Hepatocyte (in vitro differentiated cells): ENCODE results near the gene SAMD11. TPM values are rescaled to one million over a fixed set of nuclear protein-coding genes. Genes with fewer than 3 reads are reported as not detected.
A peak's percentile ranks its signal among the peaks of the same experiment; 100 is the strongest.

Source experiments
- DNase-seq: peaks from one replicate; pipeline ENCODE4 v3.0.0-alpha.2; 2016; ENCODE audit warnings: low spot score
- H2AFZ ChIP-seq: fragments of 200-600 bp; sonication (generic); 2 replicates; pipeline ENCODE4 v1.6.0; 2016; ENCODE audit warnings: antibody characterized with exemption, mild to moderate bottlenecking
- H3K27ac ChIP-seq: fragments of 200-600 bp; sonication (generic); 2 replicates; pipeline ENCODE4 v1.5.1; 2016; ENCODE audit warnings: mild to moderate bottlenecking
- H3K27me3 ChIP-seq: fragments of 200-600 bp; sonication (generic); 2 replicates; pipeline ENCODE4 v1.6.1; 2016
- H3K36me3 ChIP-seq: fragments of 200-600 bp; sonication (generic); replicated peaks from 2 replicates; pipeline ENCODE4 v1.5.1; 2016; ENCODE audit warnings: low read depth; ENCODE audit not compliant: insufficient read depth
- H3K4me1 ChIP-seq: fragments of 200-600 bp; sonication (generic); 2 replicates; pipeline ENCODE4 v1.5.1; 2016; ENCODE audit warnings: mild to moderate bottlenecking, moderate library complexity; ENCODE audit not compliant: insufficient read depth
- H3K4me2 ChIP-seq: fragments of 200-600 bp; sonication (generic); 2 replicates; pipeline ENCODE4 v1.6.0; 2016
- H3K4me3 ChIP-seq: fragments of 200-600 bp; sonication (generic); 2 replicates; pipeline ENCODE4 v1.5.1; 2016; ENCODE audit warnings: mild to moderate bottlenecking
- H3K79me2 ChIP-seq: fragments of 200-600 bp; sonication (generic); 2 replicates; pipeline ENCODE4 v1.6.0; 2017; ENCODE audit warnings: mild to moderate bottlenecking
- H3K9me2 ChIP-seq: fragments of 200-600 bp; sonication (generic); replicated peaks from 2 replicates; pipeline ENCODE4 v1.6.0; 2017; ENCODE audit warnings: mild to moderate bottlenecking; ENCODE audit not compliant: insufficient read depth
- H3K9me3 ChIP-seq: fragments of 200-600 bp; sonication (generic); 2 replicates; pipeline ENCODE4 v1.5.1; 2016; ENCODE audit warnings: low read depth, mild to moderate bottlenecking
- H4K20me1 ChIP-seq: fragments of 200-600 bp; sonication (generic); 2 replicates; pipeline ENCODE4 v1.6.0; 2016; ENCODE audit warnings: mild to moderate bottlenecking; ENCODE audit not compliant: insufficient read depth, poor library complexity, severe bottlenecking
- EZH2 ChIP-seq: fragments of 200-600 bp; sonication (generic); IDR thresholded peaks from 2 replicates; pipeline ENCODE4 v1.6.1; 2016; ENCODE audit warnings: antibody characterized with exemption, mild to moderate bottlenecking, borderline replicate concordance
- EZH2phosphoT487 ChIP-seq: fragments of 200-600 bp; sonication (generic); IDR thresholded peaks from one replicate; pipeline ENCODE4 v1.6.1; 2018; ENCODE audit warnings: antibody characterized with exemption, mild to moderate bottlenecking, low read depth, moderate library complexity; ENCODE audit not compliant: unreplicated experiment, severe bottlenecking
- WGBS: methylation state at CpG from one replicate; pipeline ENCODE4 v1.1.6; 2016; ENCODE audit warnings: low lambda C conversion rate; ENCODE audit errors: missing lambda C conversion rate; 5-methylcytosine and 5-hydroxymethylcytosine counted together
- polyA plus RNA-seq: library from polyadenylated mRNA; unstranded; fragments of >200 nt; fragmentation: Nextera tagmentation; extraction: Ambion mirVana; gene quantifications from 2 replicates; pipeline ENCODE4 v1.2.1, GENCODE V29; 2016
- total RNA-seq: library from RNA; depleted of rRNA; stranded (reverse); fragments of >200 nt; gene quantifications from 2 replicates; pipeline ENCODE4 v1.2.3, GENCODE V29; 2014
- TF ChIP-seq, protein P1 (sequence below): fragments of 200-600 bp; sonication (generic); IDR thresholded peaks from 2 replicates; pipeline ENCODE4 v1.5.1; 2016; ENCODE audit warnings: antibody characterized with exemption, mild to moderate bottlenecking; ENCODE audit not compliant: poor library complexity

The SAMD11 gene
- total and polyA plus RNA-seq, 2 experiments from 2014 or later = 9.5 to 17.1 TPM

GRCh38 chr1:911875-912739 is 11.6 kb upstream of the SAMD11 start:
- H3K4me2 ChIP-seq = no peak overlapping the region
- H3K9me2 ChIP-seq = no peaks in the 10 kb centered on the region
- no peaks in the 10 kb centered on the region for H3K9me3 ChIP-seq
- WGBS = 77% methylated on average over 15 of the region's 15 CpGs
- no peaks in the 10 kb centered on the region for H4K20me1 ChIP-seq
- DNase-seq = peak; percentile 4
- peaks cover 19% of the 10 kb centered on the region for H3K27me3 ChIP-seq
- H3K36me3 ChIP-seq = no peaks in the 10 kb centered on the region
- no peak overlapping the region for H3K27ac ChIP-seq
- TF ChIP-seq, protein P1, sequence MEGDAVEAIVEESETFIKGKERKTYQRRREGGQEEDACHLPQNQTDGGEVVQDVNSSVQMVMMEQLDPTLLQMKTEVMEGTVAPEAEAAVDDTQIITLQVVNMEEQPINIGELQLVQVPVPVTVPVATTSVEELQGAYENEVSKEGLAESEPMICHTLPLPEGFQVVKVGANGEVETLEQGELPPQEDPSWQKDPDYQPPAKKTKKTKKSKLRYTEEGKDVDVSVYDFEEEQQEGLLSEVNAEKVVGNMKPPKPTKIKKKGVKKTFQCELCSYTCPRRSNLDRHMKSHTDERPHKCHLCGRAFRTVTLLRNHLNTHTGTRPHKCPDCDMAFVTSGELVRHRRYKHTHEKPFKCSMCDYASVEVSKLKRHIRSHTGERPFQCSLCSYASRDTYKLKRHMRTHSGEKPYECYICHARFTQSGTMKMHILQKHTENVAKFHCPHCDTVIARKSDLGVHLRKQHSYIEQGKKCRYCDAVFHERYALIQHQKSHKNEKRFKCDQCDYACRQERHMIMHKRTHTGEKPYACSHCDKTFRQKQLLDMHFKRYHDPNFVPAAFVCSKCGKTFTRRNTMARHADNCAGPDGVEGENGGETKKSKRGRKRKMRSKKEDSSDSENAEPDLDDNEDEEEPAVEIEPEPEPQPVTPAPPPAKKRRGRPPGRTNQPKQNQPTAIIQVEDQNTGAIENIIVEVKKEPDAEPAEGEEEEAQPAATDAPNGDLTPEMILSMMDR = no peak
- TF ChIP-seq EZH2 = no peak
- no peak for TF ChIP-seq EZH2phosphoT487
- peaks cover 26% of the 10 kb centered on the region for H3K4me1 ChIP-seq
- H3K79me2 ChIP-seq = no peaks in the 10 kb centered on the region
- H3K4me3 ChIP-seq = no peak overlapping the region
- no peak overlapping the region for H2AFZ ChIP-seq

GRCh38 chr1:912740-913301 is 10.9 kb upstream of the SAMD11 start:
- WGBS = 50% methylated on average over 23 of the region's 24 CpGs
- H3K27ac ChIP-seq = no peak overlapping the region
- H3K9me3 ChIP-seq = no peaks in the 10 kb centered on the region
- H3K36me3 ChIP-seq = no peaks in the 10 kb centered on the region
- no peaks in the 10 kb centered on the region for H3K79me2 ChIP-seq
- no peak for TF ChIP-seq EZH2phosphoT487
- no peak for TF ChIP-seq EZH2
- TF ChIP-seq, protein P1 = peak; percentile 20
- peaks cover 26% of the 10 kb centered on the region for H3K27me3 ChIP-seq
- H3K4me1 ChIP-seq = peaks cover 30% of the 10 kb centered on the region
- no peak overlapping the region for H2AFZ ChIP-seq
- no peak overlapping the region for H3K4me3 ChIP-seq
- no peaks in the 10 kb centered on the region for H4K20me1 ChIP-seq
- no peaks in the 10 kb centered on the region for H3K9me2 ChIP-seq
- peak; percentile 66 for DNase-seq
- no peak overlapping the region for H3K4me2 ChIP-seq

DNA sequence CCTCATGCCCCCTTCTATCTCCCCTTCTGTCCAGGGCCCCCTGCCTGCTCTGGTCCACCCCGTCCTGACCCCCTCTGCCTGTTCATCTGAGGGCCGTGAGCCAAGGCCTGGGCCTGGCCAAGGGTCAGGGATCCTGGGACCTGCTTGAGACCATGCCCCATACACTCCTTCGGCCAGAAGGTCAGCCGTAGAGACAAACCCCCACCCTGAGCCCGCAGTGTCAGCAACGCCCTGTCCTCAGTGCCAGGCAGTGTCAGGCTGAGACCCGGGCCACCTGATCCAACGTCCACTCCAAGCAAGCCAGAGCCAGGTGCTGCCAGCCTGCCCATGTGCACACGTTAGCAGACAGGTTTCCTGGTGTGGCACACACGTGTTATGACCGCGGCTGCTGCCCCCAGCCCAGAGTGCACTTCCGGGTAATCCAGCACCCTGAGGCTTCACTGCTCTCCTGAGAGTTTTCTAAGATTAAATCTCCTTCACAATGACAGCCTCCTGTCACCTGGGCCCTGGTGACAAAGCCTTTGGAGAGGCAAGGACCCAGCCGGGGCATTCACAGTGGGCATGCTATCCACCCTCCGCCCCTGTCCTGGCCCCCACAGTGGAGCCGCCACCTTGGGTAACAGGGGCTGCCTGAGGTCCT is 10.1 kb upstream of the SAMD11 start:
- H3K9me2 ChIP-seq = no peaks in the 10 kb centered on the region
- H3K9me3 ChIP-seq = no peaks in the 10 kb centered on the region
- no peak for DNase-seq
- H3K36me3 ChIP-seq = no peaks in the 10 kb centered on the region
- 85% methylated on average over 16 of the region's 16 CpGs for WGBS
- H4K20me1 ChIP-seq = no peaks in the 10 kb centered on the region
- H3K79me2 ChIP-seq = no peaks in the 10 kb centered on the region
- no peak overlapping the region for H3K4me2 ChIP-seq
- peaks cover 31% of the 10 kb centered on the region for H3K27me3 ChIP-seq
- H3K4me1 ChIP-seq = peaks cover 30% of the 10 kb centered on the region
- TF ChIP-seq EZH2 = no peak
- TF ChIP-seq, protein P1 = no peak
- H3K4me3 ChIP-seq = no peak overlapping the region
- H2AFZ ChIP-seq = no peak overlapping the region
- H3K27ac ChIP-seq = no peak overlapping the region
